Stimulated activated CD4-positive, alpha-beta T cell treated with anti-CD3 and anti-CD28 coated beads, Interleukin-2, amount 100 ng/mL, for 48 hours (primary cell): Measurements from ENCODE around the gene DOK3.
A peak's percentile ranks its signal among the peaks of the same experiment; 100 is the strongest.
"Not testable (repeated sequence)": the region's sequence is repeated elsewhere in the genome, so short reads cannot be mapped to it uniquely, and the experiment has no call there.

Experiments
- DNase-seq, 2 donors: peaks; one replicate each; pipeline ENCODE4 v3.0.0-alpha.2; 2020

Gene DOK3

DNA sequence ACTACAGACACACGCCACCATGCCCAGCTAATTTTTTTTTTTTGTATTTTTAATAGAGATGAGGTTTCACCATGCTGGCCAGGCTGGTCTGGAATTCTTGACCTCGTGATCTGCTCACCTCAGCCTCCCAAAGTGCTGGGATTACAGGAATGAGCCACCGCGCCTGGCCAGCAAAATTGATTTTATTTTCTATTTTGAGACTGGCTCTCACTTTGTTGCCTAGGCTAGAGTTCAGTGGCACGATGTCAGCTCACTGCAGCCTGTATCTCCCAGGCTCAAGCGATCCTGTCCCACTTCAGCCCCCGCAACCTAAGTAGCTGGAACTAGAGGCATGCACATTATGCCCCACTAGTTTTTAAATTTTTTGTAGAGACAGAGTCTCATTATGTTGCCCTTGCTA lies 24.8 kb upstream of the DOK3 start:
- not testable (repeated sequence) for DNase-seq

DNA sequence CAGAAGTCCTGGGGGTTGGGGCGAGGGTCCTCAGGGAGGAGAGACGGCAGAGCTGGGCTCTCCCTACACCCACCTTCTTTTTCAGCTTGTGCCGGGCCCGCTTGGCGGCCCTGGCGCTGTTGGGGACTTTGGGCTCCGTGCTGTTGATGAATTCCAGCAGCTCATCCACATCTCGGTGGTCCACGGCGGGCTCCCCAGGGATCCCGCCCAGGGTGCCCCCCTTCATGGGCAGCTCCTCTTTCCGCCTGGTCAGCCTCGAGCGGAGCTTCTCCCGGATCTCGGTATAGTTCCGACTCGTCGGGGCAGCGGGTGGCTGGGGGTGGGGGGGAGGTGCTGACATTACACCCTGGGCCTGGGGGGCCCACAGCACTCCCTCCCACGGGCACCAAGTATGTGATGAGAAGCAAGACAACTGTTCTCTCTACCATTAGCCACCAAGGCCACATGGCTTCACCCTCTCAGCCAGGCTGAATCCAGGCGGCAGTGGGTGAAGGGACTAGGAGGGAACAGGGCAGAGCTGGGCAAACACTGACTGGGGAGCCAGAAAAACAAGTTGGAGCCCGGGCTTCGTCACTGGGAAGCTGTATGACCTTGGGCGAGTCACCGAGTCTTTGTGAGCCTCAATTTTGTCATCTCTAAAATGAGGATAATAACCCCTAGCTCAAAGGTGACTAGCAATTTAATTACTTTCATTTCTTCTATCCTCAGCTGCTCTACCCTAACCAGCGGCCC lies 21.7 kb upstream of the DOK3 start:
- DNase-seq: no peak

DNA sequence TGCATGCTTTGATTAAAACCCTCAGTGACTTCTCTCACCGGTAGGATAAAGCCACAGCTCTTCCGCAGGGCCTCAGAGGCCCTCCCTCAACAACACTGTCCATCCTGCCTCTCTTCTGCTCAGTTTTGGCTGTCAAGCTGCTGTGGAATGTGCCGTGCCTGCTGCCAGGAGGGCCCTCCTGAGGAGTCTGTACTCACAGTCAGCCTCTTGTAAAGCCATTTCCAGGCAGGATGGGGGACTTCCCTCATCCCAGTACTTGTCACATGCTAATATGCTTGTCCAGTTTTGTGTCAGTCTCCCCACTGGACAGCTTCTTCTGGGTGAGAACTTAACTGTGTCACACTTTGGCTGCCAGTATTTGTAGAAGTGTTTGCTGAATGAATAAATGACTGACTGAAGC lies 21.0 kb upstream of the DOK3 start:
- DNase-seq: no peak

DNA sequence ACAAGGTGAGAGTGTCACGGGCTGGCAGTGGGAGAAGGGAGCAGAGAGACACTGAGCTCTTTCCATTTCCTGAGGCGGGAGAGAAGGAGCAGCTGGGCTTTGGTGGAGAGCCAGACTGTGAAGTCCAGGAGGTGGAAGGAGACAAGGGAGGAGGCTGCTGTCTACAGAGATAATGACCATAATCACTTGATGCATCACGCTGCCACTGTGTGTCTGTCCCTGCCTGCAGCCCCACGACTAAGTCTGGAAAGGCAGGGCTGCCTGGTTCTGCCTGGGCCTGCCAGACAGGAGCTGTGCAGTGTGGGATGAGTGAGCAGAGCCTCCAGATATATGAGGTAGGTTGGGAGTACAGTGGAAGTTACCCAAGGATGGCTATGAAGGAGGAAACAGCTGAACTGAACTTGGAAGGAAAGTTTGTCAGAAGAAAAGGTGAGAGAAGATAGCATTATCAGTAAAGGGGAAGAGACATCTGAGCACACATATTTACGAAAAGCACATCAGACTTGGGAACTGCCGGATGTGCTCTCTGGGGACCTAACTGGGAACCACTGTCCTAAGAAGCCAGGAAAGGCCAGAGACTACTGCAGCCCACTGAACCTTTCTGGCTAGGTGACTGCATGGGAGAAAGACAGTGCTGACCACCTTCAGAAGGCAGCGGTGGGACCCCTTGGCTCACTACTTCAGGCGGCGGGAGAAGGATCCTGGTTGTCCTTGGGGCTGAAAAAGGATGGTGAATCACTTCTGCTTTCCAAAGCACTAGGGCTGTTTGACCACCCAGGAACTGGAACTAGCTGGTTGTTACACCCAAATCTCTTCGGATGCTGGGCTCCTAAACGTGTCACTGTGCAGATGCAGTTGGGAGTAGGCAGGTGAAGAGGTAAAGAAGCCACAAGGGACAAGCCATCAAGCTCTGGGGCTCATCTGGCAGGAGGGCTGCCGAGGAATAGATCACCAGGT lies 19.9 kb upstream of the DOK3 start:
- no peak for DNase-seq

DNA sequence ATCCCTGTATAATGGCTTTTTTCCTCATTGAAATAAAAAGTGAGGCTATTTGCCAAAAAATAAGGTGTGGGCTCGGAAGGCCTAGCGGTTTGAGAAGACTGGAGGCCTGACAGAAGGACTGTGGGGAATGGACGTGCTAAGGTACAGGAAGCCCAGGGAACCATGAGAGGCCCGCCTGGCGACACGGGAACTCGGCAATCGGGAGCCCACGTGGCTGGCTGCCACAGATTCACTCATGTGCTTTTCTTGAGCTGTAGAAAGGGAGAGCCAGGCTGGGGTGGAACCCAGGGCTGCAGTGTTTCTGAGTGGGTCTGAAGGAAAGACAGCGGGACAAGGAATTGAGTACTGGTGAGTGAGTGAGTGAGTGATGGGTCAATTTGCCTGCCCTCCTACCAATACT lies 19.0 kb upstream of the DOK3 start:
- no peak for DNase-seq

DNA sequence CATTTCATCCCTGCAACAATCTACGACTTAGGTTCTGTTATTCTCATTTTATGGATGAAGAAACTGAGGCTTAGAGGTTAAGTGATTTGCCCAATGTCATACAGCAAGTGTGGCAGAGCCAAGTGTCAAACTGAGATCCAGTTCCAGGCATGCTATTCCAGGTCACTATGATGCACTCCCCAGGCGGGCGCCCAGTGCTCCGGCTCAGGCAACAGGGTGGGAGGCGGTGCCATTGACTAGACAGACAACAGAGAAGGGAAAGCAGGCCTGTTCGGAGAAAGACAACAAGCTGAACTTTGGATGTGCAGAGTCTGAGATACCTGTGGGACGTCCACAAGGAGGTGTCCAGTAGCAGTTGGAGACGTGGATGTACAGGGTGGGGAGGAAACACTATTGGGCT lies 18.0 kb upstream of the DOK3 start:
- no peak for DNase-seq

DNA sequence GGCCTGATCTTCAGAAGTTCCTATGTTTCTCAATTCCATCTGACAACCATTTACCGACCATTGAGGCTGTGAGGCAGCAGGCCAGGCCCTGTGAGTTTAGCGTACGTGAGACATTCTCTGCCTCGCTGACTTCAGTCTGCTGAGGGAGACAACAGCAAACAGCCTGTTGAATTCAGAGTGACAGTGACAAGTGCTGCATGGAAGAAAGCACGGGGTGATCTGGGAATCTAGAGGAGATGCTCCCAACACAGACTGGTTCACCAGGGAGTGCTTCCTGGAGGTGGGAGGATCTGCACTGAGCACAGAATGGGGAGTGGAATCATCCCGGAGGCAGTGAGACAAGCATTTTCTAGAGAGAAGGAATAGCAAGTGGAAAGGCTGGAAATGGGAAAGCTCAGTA lies 17.2 kb upstream of the DOK3 start:
- DNase-seq: no peak

DNA sequence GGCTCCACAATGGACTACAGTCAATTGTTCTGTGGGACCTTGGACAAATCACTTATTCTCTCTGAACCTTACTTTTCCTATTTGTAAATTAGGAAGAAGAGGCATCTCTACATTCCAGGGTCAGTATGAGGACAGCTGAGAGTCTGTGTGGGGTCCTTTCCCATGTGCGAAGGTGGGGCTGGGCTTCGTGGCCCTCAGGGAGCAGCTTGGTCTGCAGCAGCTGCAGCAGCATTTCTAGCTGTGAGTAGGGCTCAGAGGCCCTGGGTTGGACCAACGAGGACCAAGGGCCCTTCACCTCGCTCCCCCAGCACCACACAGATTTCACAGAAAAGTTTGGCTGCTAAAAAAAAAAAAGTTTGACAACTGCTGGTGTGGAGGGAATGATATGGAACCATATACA lies 16.6 kb upstream of the DOK3 start:
- DNase-seq: no peak

DNA sequence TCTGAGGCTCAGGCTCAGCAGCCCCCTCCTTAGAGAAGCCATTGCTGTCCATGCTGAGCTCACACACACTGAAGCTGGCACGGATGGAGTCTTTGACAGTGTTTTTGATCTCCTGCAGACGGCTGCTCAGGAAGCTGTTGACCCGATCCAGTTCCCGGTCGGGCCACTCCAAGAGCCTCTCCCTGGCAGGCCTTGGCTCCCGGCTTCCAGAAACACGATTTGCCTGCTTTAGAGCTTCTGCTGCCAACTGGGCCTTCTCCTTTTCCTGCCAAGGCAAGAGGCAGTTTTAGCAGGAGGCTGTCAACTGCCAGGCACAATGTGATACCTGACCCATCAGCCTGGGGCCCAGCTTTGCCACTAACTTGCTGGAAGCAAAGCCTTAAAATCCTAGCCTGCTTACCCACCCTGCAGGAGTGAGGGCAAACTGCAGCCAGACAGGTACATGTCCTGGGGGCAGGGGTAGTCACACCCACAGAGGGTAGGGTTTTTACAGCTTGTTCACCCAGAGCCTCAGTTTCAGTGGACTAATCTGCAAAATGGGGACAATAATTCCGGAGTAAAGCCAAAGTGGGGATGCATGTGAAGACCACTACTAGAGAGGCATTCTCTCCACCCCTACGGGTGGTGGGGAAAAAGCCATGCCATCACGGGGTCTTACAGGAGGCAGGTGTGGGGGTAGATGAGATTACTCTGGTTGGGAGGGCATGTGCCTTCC lies 15.5 kb upstream of the DOK3 start:
- no peak for DNase-seq

DNA sequence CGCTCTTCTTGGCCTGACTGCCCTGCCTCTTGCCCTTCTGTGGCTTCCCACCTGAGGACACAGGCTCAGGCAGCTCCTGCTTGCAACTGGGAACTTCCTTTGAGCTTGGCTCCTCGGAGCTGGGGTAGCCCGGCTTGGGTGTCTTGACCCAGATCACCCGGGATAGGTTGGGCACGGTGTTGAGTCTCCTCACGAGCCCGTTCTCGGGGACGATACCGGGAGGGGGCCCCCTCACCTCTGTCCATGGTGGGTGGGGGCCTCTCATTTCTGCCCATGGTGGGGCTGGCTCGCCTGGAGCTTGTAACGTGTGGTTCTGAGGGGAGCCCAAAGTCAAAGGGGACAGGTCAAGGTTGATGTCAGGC lies 14.9 kb upstream of the DOK3 start:
- DNase-seq: no peak

DNA sequence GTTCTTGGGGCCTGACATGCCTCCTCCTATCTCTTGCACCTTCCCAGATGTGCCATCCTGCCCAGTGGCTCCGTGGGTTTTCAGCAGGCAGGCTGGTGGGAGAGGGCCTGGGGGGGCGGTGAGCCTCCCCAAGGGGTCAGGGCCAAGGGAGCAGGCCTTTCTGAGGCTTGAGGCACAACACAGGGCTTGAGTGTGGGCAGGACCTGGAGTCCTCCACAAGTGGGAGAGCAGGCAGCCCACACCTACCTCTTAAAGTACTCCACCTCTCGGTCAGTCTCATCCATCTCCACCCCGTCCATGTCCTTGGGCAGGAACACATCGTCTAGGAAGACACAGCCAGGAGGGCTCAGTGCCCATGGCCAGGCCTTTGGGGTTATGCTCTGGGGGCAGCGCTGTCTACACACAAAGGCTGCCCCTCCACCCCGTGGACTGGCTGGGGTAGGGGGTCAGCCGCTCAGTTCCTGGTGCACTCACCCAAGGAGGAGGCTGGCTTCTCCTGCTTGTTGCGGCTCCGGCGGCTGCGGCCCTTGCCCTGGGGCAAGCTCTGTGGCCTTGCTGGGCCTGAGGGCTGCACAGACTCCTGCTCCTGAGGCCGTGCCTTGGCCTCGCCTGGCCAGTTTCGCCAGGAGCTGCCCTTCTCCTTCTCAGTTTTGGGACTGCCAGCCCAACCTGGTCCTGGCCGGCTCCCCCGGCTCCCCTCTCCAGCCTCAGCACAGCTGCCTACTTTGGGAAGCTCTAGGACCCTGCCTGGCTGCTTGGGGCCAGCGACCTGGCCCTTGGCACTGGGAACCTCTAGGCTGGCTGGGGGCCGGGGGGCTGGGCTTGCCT lies 14.3 kb upstream of the DOK3 start:
- no peak for DNase-seq

DNA sequence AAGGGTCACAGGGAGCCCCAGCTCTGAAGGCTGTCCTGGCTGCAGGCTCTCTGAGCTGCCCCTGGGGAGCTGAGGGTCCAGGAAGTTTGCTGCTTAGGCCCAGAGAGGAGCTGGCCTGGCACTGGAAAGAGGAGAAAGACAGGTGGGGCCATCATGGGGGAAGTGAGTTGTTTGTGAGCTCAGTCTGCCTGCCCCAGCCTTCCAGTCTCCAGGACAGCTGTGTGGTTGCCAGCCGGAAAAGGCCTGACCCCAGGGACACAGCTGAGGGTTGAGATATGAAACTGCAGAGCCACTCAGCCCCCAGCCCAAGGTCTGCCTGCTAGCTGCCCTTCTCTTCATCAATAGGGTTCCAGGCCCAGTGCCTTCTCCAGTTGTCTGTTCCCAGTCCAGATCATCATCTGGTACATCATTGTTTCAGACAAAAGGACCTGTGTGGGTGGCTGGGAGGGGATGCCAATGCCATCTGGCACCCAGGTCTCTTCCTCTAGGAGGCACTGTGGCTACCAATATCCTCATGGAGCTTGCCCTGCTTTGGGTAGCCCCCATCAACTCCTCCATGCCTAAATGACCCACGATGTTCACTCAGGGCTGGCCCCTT lies 11.4 kb upstream of the DOK3 start:
- DNase-seq: no peak

DNA sequence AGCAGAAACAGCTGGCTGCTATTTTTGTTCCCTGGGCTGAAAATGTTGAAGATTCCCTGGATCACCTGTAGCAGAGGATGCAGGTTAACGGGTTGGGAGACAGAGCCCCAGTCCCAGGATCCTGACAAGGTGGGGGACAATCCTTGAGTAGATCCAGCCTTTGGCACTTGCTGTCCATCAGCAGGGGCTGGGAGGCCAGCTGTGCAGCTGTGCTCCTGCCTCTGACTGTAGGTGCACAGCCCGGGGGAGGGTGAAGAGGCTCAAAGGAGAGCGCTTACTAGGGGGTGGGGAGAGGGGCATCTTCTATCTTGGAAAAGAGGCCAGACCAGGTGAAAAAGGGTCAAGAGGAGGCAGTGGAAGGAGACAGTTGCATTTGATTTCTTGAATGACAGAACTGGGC lies 10.6 kb upstream of the DOK3 start:
- DNase-seq: no peak

DNA sequence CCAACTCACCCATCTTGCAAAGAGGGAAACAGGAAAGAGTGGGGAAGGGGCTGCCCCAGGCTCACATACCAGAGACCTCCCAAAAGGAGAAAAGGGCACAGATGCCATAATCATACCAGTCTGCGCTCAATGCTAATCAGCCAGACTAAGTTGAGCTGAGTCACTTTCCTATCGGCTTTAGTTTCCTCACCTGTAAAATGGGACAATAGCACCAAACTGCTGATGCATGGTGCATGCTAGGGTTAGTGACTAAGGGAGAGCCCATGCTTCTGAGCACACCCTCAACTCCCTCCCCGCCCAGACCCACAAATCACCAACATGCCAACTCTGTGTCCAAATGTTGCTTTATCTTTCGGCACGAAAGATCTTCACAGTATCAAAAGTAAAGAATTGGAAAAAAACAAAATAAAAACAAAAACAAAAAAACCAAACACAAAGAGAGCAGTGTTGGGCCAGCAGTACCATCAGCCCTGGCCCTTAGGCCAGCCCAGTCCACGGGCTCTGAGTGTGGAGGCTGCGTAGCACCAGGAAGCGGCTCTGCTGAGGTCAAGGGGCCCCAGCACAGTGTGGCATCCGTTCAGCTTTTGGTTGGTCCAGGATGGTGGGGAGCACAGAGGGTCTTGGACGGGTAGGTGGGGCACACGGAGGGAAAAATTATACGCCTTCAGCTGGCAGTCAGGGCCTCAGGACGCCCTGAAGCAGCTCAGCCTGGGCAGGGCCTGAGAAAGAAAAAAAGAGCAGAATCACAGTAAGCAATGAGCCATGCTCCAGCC lies 10.0 kb upstream of the DOK3 start:
- DNase-seq: no peak

DNA sequence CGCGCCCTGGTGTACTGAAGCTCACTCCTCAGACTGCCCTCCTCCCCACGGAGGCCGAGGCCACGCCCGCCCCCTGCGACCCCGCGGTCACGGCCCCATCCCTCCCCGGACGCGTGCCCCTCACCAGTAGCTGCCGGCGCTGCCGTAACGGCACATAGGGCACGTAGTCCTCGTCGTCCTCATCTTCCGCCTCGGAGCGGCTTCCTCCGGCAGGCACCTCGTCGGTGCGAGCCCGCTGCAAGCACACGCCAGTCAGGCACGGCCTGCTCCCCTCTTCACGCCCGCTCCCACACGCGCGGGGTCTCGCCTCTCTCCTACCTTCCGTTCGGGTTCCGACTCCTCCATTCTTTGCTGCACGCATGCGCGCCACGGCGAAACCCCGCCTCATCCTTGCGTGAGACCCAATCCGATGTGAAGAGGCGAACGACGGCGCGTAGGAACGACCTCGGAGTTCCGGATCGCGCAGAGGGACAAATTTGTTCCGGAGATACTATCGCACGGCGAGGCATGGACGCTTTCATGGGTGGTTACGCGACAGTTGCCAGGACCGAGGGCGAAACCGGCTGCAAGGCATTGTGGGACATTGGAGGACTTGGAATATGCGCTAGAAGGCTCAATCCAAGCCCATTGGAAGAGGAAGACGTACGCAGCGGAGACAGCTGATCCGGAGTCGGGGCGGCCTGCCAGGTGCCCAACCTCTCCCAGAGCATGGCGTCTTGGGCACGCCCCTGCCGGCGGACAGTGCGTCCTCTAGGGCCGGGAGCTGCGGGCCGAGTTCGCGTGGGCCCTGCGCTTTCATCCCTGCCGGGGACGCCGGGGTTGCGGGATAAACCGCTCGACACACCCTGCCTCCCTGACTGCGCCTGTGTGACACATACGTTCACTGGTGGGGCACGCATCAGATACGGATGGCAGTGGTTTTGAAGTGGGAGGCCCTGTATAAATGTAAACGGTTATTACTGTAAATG lies 7.3 kb upstream of the DOK3 start, which contains the start of gene DDX41:
TSS of gene DDX41 (minus strand) at position 361 of the 968 bp plus-strand sequence. CDS start at position 345, 16 bp downstream.
- peak; percentile 94 to 95 for DNase-seq

DNA sequence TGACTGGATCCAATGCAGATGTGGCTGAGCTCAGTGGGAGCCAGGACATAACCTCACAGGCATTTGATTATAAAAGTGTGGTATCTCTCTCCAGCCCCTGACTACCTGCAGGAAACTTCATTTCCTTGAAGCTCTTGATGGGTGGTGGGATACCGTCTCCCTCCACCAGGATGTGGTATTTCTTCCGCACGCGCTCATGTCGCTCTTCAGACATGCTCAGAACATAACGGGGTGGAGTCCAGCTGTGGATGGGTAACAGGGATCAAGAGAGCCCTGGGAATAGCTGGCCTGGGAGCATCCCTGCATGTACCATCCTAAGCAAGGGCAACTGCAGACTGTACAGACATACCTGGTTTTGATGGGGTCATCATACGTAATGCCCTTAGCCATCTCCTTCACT lies 6.0 kb upstream of the DOK3 start:
- no peak for DNase-seq

DNA sequence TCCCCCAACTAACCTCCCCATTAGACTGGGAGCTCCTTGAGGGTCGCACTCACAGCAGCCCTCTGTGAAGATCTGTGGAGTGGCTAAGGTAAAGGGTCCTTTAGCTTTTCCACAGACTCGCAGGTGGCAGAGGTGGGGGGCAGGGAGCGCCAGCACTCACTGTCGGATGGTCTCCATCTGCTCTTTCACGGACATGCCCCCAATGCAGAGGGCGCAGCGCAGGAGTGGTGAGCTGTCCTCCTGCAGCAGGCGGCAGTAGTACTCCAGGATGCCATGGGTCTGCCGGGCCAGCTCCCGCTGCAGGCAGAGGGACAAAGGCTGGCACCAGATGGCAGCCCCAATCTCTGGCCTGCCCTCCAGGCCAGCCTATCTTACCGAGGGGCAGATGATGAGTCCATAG lies 4.9 kb upstream of the DOK3 start:
- no peak for DNase-seq

DNA sequence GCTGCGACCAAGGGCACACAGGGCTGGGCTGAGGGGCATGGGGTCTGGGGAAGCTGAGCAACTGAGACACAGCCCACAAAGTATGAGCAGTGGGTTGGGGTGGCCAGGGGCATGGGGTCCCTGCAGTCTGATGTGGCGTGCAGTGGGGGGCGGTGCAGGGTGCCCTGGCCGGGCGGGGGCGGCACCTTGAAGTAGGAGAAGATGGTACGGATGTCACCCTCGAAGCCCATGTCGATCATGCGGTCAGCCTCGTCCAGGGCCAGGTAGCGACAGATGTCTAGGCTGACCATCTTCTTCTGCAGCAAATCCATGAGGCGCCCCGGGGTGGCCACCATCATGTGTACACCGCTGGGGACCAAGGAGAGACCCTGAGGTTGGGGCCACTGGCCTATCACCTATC lies 3.9 kb upstream of the DOK3 start:
- no peak for DNase-seq

DNA sequence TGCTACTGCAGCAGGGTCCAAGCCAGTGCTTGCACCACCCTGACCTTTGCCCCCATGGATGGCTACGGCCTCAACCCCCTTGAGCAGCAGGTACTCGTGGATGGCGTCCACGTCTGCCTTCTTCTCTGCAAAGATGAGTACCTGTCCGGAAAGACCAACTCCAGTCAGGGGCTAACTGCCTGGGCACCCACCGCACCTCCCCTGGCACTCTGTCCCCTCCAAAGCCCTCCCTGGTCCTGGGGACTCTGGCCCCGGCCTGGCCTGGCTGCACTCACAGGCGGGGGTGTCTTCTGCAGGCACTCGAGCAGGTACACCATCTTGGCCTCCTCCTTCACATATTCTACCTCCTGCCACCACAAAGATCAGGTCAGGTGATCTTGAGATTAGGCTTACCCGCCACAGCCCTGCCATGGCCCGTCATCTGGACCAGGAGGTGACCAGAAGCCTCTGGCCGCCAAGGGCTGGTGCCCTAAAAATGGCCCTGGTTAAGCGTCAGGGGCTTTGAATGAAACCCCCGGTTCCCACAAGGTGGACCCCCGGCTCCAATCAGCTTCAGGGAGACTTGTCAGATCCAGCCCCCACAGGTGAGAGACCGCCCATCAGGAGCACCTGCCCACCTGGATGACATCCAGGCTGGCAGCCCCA lies 3.2 kb upstream of the DOK3 start:
- no peak for DNase-seq
